Measurements from ENCODE around the gene BUB1.

Gene BUB1

DNA sequence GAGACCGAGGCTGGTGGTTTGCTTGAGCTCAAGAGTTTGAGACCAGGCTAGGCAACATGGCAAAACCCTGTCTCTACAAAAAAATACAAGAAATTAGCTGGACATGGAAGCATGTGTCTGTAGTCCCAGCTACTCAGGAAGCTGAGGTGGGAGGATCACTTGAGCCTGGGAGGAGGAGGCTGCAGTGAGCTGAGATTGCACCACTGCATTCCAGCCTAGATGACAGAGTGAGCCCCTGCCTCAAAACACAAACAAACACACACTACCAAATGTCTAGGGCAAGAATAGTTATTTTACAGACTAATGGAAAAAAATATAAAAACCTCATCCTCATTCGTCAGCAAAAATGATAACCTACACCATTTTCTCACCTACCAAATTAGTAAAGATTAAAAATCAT lies 15.3 kb downstream of the BUB1 start:
- Histone ChIP-seq H3K27ac (ENCODE audit: low read depth, low read length) (no peak overlapping the region), H3K9ac (ENCODE audit: low read length in 5 of 5) (no peak overlapping the region), H3K9me3 (ENCODE audit: control insufficient read depth in 5 of 5, low read length in 5 of 5) (no peaks in the 10 kb centered on the region), H3K4me3 (ENCODE audit: low read depth in 1 of 5, low read length in 5 of 5) (no peak overlapping the region), H3K4me1 (ENCODE audit: control insufficient read depth in 5 of 5, insufficient read depth in 5 of 5, low read length in 5 of 5) (peaks cover 0 to 5% (median 0%) of the 10 kb centered on the region in 5 donors), H3K27me3 (ENCODE audit: control insufficient read depth in 5 of 5, insufficient read depth in 4 of 5, low read length in 5 of 5) (peaks cover 0 to 3% (median 0%) of the 10 kb centered on the region in 5 donors), H3K36me3 (ENCODE audit: control insufficient read depth in 5 of 5, insufficient read depth in 5 of 5, low read length in 5 of 5) (no peaks in the 10 kb centered on the region)

DNA sequence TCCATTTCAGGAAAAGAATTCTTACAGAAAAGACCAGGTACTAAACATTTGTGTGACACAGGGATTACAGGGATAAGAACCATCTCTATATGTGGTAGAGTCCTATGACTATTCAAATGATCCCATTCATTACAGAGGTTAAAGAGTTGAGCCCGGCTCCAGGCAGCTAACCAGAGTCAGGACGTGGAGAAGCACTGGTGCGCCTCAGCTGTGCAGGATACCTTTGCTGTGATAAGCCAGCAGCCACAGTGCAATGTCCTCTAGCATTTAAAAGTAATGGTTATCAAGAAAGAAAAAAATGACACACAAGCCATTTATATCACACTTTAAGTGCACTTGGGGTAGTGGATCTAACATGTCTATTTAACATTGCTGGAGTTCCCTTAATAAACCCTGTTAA lies 17.3 kb downstream of the BUB1 start:
- H3K4me3 ChIP-seq (ENCODE audit: low read depth in 1 of 5, low read length in 5 of 5): no peak overlapping the region
- H3K4me1 ChIP-seq (ENCODE audit: control insufficient read depth in 5 of 5, insufficient read depth in 5 of 5, low read length in 5 of 5): no peaks in the 10 kb centered on the region
- H3K9me3 ChIP-seq (ENCODE audit: control insufficient read depth in 5 of 5, low read length in 5 of 5): no peaks in the 10 kb centered on the region
- no peak overlapping the region for H3K27ac ChIP-seq (ENCODE audit: low read depth, low read length)
- H3K36me3 ChIP-seq (ENCODE audit: control insufficient read depth in 5 of 5, insufficient read depth in 5 of 5, low read length in 5 of 5): no peaks in the 10 kb centered on the region
- H3K9ac ChIP-seq (ENCODE audit: low read length in 5 of 5): no peak overlapping the region
- peaks cover 0 to 3% (median 0%) of the 10 kb centered on the region in 5 donors for H3K27me3 ChIP-seq (ENCODE audit: control insufficient read depth in 5 of 5, insufficient read depth in 4 of 5, low read length in 5 of 5)

DNA sequence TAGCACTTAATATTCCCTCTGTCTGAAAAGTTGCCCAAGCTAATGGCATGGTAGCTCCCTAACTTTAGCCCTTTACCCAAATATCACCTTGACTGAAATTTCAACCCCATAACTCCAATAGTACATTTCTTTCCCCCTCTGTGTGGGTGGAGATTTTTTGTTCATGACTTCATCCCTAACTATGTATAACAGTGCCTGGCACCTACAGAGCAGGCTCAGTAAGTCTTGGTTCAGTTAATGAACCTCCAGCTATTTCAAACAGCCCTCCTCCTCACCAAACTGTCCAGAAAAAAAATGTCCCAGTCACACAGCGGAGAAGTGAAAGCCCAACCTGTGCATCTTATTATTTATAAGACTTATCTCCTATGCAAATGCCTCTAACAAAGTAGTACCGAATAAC lies 18.6 kb downstream of the BUB1 start:
- H3K27ac ChIP-seq (ENCODE audit: low read depth, low read length): no peak overlapping the region

DNA sequence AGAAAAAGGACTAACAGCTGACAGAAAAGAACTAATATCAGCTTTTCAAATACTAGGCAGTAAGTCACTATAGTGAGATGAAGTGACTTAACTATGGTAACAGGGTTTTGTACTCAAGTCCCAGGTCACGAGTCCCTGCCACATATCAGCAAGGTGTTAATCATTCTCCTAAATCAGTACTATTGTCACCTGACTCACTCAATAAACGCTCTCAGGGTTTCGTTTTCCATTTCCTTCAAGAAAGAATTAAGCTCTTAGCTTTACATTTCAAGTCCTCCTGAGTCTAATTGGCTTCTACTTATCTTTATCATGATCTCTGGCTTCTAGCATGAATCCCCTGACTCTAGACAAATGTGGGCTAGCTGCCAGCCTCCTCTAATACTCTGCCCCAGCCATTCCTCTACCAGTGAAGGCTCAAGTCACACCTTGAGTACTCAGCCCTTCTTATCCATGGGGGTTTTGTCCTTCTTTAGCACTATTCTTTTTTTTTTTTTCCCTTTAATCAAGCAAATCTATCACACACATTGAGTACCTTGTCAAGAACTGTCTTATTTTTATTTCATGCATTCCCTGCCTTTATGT lies 20.0 kb downstream of the BUB1 start:
- Histone ChIP-seq H3K27ac (ENCODE audit: low read depth, low read length) (no peak overlapping the region), H3K4me1 (ENCODE audit: control insufficient read depth in 5 of 5, insufficient read depth in 5 of 5, low read length in 5 of 5) (no peaks in the 10 kb centered on the region), H3K9ac (ENCODE audit: low read length in 5 of 5) (no peak overlapping the region), H3K27me3 (ENCODE audit: control insufficient read depth in 5 of 5, insufficient read depth in 4 of 5, low read length in 5 of 5) (peaks cover 0 to 3% (median 0%) of the 10 kb centered on the region in 5 donors), H3K4me3 (ENCODE audit: low read depth in 1 of 5, low read length in 5 of 5) (no peak overlapping the region), H3K36me3 (ENCODE audit: control insufficient read depth in 5 of 5, insufficient read depth in 5 of 5, low read length in 5 of 5) (no peaks in the 10 kb centered on the region), H3K9me3 (ENCODE audit: control insufficient read depth in 5 of 5, low read length in 5 of 5) (no peaks in the 10 kb centered on the region)

More for the DNA sequence above, 18.6 kb downstream of the BUB1 start:
- no peaks in the 10 kb centered on the region for H3K36me3 ChIP-seq (ENCODE audit: control insufficient read depth in 5 of 5, insufficient read depth in 5 of 5, low read length in 5 of 5)
- H3K4me1 ChIP-seq (ENCODE audit: control insufficient read depth in 5 of 5, insufficient read depth in 5 of 5, low read length in 5 of 5): no peaks in the 10 kb centered on the region
- peaks cover 0 to 3% (median 0%) of the 10 kb centered on the region in 5 donors for H3K27me3 ChIP-seq (ENCODE audit: control insufficient read depth in 5 of 5, insufficient read depth in 4 of 5, low read length in 5 of 5)
- no peaks in the 10 kb centered on the region for H3K9me3 ChIP-seq (ENCODE audit: control insufficient read depth in 5 of 5, low read length in 5 of 5)
- H3K4me3 ChIP-seq (ENCODE audit: low read depth in 1 of 5, low read length in 5 of 5): no peak overlapping the region
- no peak overlapping the region for H3K9ac ChIP-seq (ENCODE audit: low read length in 5 of 5)

DNA sequence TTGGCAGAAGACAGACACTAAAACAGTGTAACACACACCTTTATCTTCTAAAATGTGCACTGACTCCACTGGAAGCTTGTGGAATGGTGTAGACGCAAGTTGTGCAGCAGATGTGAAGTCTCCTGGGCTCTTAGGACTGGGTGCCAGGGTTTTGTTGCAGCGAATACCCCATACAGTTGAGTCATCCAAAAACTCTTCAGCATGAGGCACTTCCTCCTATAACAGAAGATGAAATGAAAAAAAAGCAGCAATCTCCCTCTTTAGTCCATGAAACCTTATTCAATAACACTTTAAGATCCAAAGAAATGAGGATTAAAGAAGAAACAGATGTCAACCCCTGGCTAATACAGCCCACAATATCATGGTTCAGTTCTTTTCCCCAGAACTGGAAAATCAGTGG lies 22.2 kb downstream of the BUB1 start:
- no peaks in the 10 kb centered on the region for H3K36me3 ChIP-seq (ENCODE audit: control insufficient read depth in 5 of 5, insufficient read depth in 5 of 5, low read length in 5 of 5)
- peaks cover 0 to 3% (median 0%) of the 10 kb centered on the region in 5 donors for H3K27me3 ChIP-seq (ENCODE audit: control insufficient read depth in 5 of 5, insufficient read depth in 4 of 5, low read length in 5 of 5)
- no peaks in the 10 kb centered on the region for H3K4me1 ChIP-seq (ENCODE audit: control insufficient read depth in 5 of 5, insufficient read depth in 5 of 5, low read length in 5 of 5)
- H3K9ac ChIP-seq (ENCODE audit: low read length in 5 of 5): no peak overlapping the region
- no peak overlapping the region for H3K27ac ChIP-seq (ENCODE audit: low read depth, low read length)
- no peak overlapping the region for H3K4me3 ChIP-seq (ENCODE audit: low read depth in 1 of 5, low read length in 5 of 5)
- H3K9me3 ChIP-seq (ENCODE audit: control insufficient read depth in 5 of 5, low read length in 5 of 5): no peaks in the 10 kb centered on the region

DNA sequence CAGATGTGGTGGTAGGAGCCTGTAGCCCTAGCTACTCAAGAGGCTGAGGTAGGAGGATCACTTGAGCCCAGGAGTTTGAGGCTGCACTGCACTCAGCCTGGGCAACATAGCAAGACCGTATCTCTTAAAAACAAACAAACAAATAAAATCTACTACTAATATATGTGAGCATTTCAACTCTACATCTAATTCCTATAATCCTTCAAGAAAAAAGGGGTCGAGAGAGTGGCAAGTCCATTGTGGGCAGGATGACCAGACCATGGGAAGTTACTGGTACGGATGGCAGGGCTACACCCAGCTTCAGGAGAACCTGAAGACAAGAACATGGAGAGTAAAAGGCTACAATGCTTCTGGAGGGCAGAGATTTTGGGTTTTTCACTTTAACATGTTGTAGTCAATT lies 24.0 kb downstream of the BUB1 start:
- no peak overlapping the region for H3K9ac ChIP-seq (ENCODE audit: low read length in 5 of 5)
- H3K9me3 ChIP-seq (ENCODE audit: control insufficient read depth in 5 of 5, low read length in 5 of 5): no peaks in the 10 kb centered on the region
- H3K36me3 ChIP-seq (ENCODE audit: control insufficient read depth in 5 of 5, insufficient read depth in 5 of 5, low read length in 5 of 5): no peaks in the 10 kb centered on the region
- no peak overlapping the region for H3K4me3 ChIP-seq (ENCODE audit: low read depth in 1 of 5, low read length in 5 of 5)
- no peaks in the 10 kb centered on the region for H3K4me1 ChIP-seq (ENCODE audit: control insufficient read depth in 5 of 5, insufficient read depth in 5 of 5, low read length in 5 of 5)
- H3K27ac ChIP-seq (ENCODE audit: low read depth, low read length): no peak overlapping the region
- no peaks in the 10 kb centered on the region for H3K27me3 ChIP-seq (ENCODE audit: control insufficient read depth in 5 of 5, insufficient read depth in 4 of 5, low read length in 5 of 5)

DNA sequence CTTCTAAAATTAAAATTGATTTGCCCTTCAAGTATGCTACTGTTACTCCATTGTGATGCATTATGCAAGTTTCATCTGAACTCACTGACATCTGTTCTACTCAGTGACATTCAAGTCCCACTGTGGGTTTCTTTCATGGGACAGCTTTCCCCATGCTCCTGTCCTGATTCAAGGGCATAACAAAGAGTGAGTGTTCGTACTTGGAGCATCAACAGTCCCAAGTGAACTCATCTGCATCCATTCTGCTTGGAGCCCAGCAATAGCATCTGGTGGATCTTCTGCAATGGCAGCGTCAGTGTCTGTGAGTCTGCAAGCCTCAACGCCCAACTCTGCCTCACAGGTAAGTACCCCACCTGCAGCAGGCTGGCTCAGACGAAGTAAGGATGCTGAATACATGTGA lies 27.5 kb downstream of the BUB1 start:
- Histone ChIP-seq H3K27me3 (ENCODE audit: control insufficient read depth in 5 of 5, insufficient read depth in 4 of 5, low read length in 5 of 5) (no peaks in the 10 kb centered on the region), H3K27ac (ENCODE audit: low read depth, low read length) (no peak overlapping the region), H3K4me1 (ENCODE audit: control insufficient read depth in 5 of 5, insufficient read depth in 5 of 5, low read length in 5 of 5) (no peaks in the 10 kb centered on the region), H3K36me3 (ENCODE audit: control insufficient read depth in 5 of 5, insufficient read depth in 5 of 5, low read length in 5 of 5) (no peaks in the 10 kb centered on the region), H3K4me3 (ENCODE audit: low read depth in 1 of 5, low read length in 5 of 5) (no peak overlapping the region), H3K9me3 (ENCODE audit: control insufficient read depth in 5 of 5, low read length in 5 of 5) (no peaks in the 10 kb centered on the region), H3K9ac (ENCODE audit: low read length in 5 of 5) (no peak overlapping the region)

DNA sequence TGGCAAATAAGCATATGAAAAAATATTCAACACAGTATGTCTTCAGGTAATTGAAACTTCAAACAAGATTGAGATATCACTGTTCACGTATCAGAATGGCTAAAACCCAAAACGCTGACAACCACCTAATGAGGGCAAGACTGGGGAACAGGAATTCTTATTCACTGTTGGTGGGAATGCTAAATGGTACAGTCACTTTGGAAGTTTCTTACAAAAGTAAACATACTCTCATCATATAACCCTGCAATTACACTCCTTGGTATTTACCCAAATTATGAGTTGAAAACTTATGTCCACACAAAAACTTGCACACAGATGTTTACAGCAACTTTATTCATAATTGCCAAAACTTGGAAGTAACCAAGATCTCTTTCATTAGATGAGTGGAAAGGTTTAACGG lies 30.1 kb downstream of the BUB1 start:
- Histone ChIP-seq H3K27ac (ENCODE audit: low read depth, low read length) (no peak overlapping the region), H3K4me3 (ENCODE audit: low read depth in 1 of 5, low read length in 5 of 5) (no peak overlapping the region), H3K4me1 (ENCODE audit: control insufficient read depth in 5 of 5, insufficient read depth in 5 of 5, low read length in 5 of 5) (no peaks in the 10 kb centered on the region), H3K36me3 (ENCODE audit: control insufficient read depth in 5 of 5, insufficient read depth in 5 of 5, low read length in 5 of 5) (no peaks in the 10 kb centered on the region), H3K9ac (ENCODE audit: low read length in 5 of 5) (no peak overlapping the region), H3K27me3 (ENCODE audit: control insufficient read depth in 5 of 5, insufficient read depth in 4 of 5, low read length in 5 of 5) (no peaks in the 10 kb centered on the region), H3K9me3 (ENCODE audit: control insufficient read depth in 5 of 5, low read length in 5 of 5) (no peaks in the 10 kb centered on the region)

DNA sequence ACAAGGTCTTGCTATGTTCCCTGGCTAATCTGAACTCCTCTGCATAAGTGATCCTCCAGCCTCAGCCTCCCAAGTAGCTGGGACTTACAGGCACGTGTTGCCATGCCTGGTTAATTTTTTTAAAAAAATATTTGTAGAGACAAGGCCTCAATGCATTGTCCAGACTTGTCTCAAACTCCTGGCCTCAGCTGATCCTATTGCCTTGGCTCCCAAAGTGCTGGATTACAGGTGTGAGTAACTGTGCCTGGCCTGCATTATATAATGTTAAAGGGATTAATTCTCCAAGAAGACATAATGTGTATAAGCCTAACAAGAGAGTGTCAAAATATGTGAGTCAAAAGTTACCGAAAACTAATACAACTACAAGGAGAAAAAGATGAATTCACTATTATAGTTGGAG lies 32.2 kb downstream of the BUB1 start:
- Histone ChIP-seq H3K27ac (ENCODE audit: low read depth, low read length) (no peak overlapping the region), H3K4me3 (ENCODE audit: low read depth in 1 of 5, low read length in 5 of 5) (no peak overlapping the region), H3K9ac (ENCODE audit: low read length in 5 of 5) (no peak overlapping the region), H3K36me3 (ENCODE audit: control insufficient read depth in 5 of 5, insufficient read depth in 5 of 5, low read length in 5 of 5) (no peaks in the 10 kb centered on the region), H3K27me3 (ENCODE audit: control insufficient read depth in 5 of 5, insufficient read depth in 4 of 5, low read length in 5 of 5) (no peaks in the 10 kb centered on the region), H3K4me1 (ENCODE audit: control insufficient read depth in 5 of 5, insufficient read depth in 5 of 5, low read length in 5 of 5) (no peaks in the 10 kb centered on the region), H3K9me3 (ENCODE audit: control insufficient read depth in 5 of 5, low read length in 5 of 5) (no peaks in the 10 kb centered on the region)

DNA sequence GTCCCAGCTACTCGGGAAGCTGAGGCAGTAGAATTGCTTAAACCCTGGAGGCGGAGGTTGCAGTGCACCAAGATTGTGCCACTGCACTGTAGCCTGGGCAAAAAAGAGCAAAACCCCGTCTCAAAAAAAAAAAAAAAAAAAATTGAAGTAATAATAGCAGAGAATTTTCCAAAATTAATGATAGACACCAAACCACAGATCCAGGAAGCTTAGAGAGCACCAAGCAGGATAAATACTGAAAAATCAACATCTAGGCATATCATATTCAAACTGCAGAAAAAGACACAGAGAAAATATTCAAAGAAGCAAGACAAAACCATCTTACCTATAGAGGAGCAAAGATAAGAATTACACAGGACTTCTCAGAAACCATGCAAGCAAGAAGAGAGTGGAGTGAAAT lies 33.5 kb downstream of the BUB1 start:
- H3K27me3 ChIP-seq (ENCODE audit: control insufficient read depth in 5 of 5, insufficient read depth in 4 of 5, low read length in 5 of 5): no peaks in the 10 kb centered on the region
- H3K4me3 ChIP-seq (ENCODE audit: low read depth in 1 of 5, low read length in 5 of 5): no peak overlapping the region
- no peaks in the 10 kb centered on the region for H3K4me1 ChIP-seq (ENCODE audit: control insufficient read depth in 5 of 5, insufficient read depth in 5 of 5, low read length in 5 of 5)
- H3K9me3 ChIP-seq (ENCODE audit: control insufficient read depth in 5 of 5, low read length in 5 of 5): no peaks in the 10 kb centered on the region
- H3K27ac ChIP-seq (ENCODE audit: low read depth, low read length): no peak overlapping the region
- no peaks in the 10 kb centered on the region for H3K36me3 ChIP-seq (ENCODE audit: control insufficient read depth in 5 of 5, insufficient read depth in 5 of 5, low read length in 5 of 5)
- H3K9ac ChIP-seq (ENCODE audit: low read length in 5 of 5): no peak overlapping the region

DNA sequence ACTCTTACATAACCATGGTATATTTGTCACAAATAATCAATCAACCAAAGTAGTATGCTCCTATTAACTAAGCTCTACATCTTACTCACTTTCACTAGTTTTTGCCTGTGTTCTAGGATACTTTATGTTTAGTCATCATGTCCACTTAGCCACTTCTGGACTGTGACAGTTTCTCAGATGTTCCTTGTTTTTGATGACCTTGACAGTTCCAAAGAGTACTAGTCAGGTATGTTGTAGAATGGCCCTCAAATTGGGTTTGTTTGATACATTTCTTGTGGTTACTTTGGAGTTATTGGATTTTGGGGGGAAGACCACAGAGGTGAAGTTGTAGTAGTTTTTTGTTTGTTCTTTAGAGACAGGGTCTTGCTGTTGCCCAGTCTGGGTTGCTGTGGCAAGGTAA lies 35.5 kb downstream of the BUB1 start:
- no peaks in the 10 kb centered on the region for H3K27me3 ChIP-seq (ENCODE audit: control insufficient read depth in 5 of 5, insufficient read depth in 4 of 5, low read length in 5 of 5)
- no peak overlapping the region for H3K9ac ChIP-seq (ENCODE audit: low read length in 5 of 5)
- no peak overlapping the region for H3K27ac ChIP-seq (ENCODE audit: low read depth, low read length)
- no peaks in the 10 kb centered on the region for H3K9me3 ChIP-seq (ENCODE audit: control insufficient read depth in 5 of 5, low read length in 5 of 5)
- no peak overlapping the region for H3K4me3 ChIP-seq (ENCODE audit: low read depth in 1 of 5, low read length in 5 of 5)
- no peaks in the 10 kb centered on the region for H3K4me1 ChIP-seq (ENCODE audit: control insufficient read depth in 5 of 5, insufficient read depth in 5 of 5, low read length in 5 of 5)
- no peaks in the 10 kb centered on the region for H3K36me3 ChIP-seq (ENCODE audit: control insufficient read depth in 5 of 5, insufficient read depth in 5 of 5, low read length in 5 of 5)

Measured in subcutaneous abdominal adipose tissue (tissue), 5 donors.